H1 (cell line): ENCODE data around the gene SLC7A11. TPM values are rescaled to one million over a fixed set of nuclear protein-coding genes. Genes with fewer than 3 reads are reported as not detected.

Experiments used
- CTCF ChIA-PET: fragments of 300-600 bp; sonication (Branson Sonifier 250); formaldehyde crosslinking; loops from one replicate; lab custom pipeline; 2021; ENCODE audit not compliant: partially characterized antibody; lab: Charles Lee
- POLR2A ChIA-PET: fragments of 300-600 bp; sonication (Branson Sonifier 250); formaldehyde crosslinking; loops from one replicate; lab custom pipeline; 2021; ENCODE audit warnings: inconsistent platforms; ENCODE audit not compliant: partially characterized antibody; lab: Charles Lee
- DNase-seq, 2 experiments: peaks; one replicate each; pipeline versions ENCODE4 v3.0.0 to v3.0.0-alpha.2; 2010 to 2022; ENCODE audit warnings: low spot score in 2 of 2, low read depth in 1 of 2, mixed read lengths in 1 of 2
- FAIRE-seq: peaks from 2 replicates; lab custom pipeline; 2011; peaks lifted over from hg19 to GRCh38; lab: Jason Lieb, UNC
- H2AFZ ChIP-seq: 2 replicates; pipeline ENCODE4 v1.8.1; 2012; ENCODE audit warnings: low read length, inconsistent platforms
- H2AK5ac ChIP-seq: 2 replicates; pipeline ENCODE4 v1.6.1; 2013; ENCODE audit warnings: low read depth, low read length
- H2BK120ac ChIP-seq: replicated peaks from 2 replicates; pipeline ENCODE3; 2013; ENCODE audit warnings: low read depth, low read length, inconsistent platforms
- H2BK12ac ChIP-seq: 2 replicates; pipeline ENCODE4 v1.6.1; 2013; ENCODE audit warnings: low read depth, low read length
- H2BK15ac ChIP-seq: 2 replicates; pipeline ENCODE4 v1.6.1; 2013; ENCODE audit warnings: low read length
- H2BK20ac ChIP-seq: 2 replicates; pipeline ENCODE4 v1.6.1; 2013; ENCODE audit warnings: low read length
- H2BK5ac ChIP-seq: 2 replicates; pipeline ENCODE4 v1.6.1; 2013; ENCODE audit warnings: low read depth, low read length
- H3K14ac ChIP-seq: 2 replicates; pipeline ENCODE4 v1.6.1; 2013; ENCODE audit warnings: inconsistent platforms; ENCODE audit not compliant: insufficient read length
- H3K18ac ChIP-seq: 2 replicates; pipeline ENCODE4 v1.6.1; 2013; ENCODE audit warnings: low read length; ENCODE audit errors: extremely low read depth
- H3K23ac ChIP-seq: 2 replicates; pipeline ENCODE4 v1.6.1; 2013; ENCODE audit warnings: inconsistent platforms; ENCODE audit not compliant: insufficient read length
- H3K23me2 ChIP-seq: 2 replicates; pipeline ENCODE4 v1.6.1; 2013; ENCODE audit warnings: low read depth, low read length
- H3K27ac ChIP-seq: 2 replicates; pipeline ENCODE4 v1.6.1; 2011; ENCODE audit warnings: low read depth, low read length, inconsistent platforms
- H3K27me3 ChIP-seq, 4 experiments: replicated peaks in 1 of 4; 1 replicate in 1 of 4; 2 replicates in 3 of 4; pipeline versions ENCODE4 v1.6.1 to v1.8.1; 2011 to 2013; ENCODE audit warnings: low read length in 3 of 4, mild to moderate bottlenecking in 3 of 4, inconsistent platforms in 2 of 4, mixed read lengths in 2 of 4, moderate library complexity in 1 of 4; ENCODE audit not compliant: control insufficient read depth in 3 of 4, insufficient read depth in 3 of 4; ENCODE audit errors: extremely low read depth in 1 of 4
- H3K36me3 ChIP-seq, 4 experiments: 2 replicates each; pipeline versions ENCODE4 v1.6.1 to v1.8.1; 2011 to 2013; ENCODE audit warnings: mild to moderate bottlenecking in 4 of 4, low read length in 3 of 4, moderate library complexity in 2 of 4, control low read depth in 1 of 4, inconsistent platforms in 1 of 4; ENCODE audit not compliant: insufficient read depth in 4 of 4, control insufficient read depth in 2 of 4
- H3K4ac ChIP-seq: replicated peaks from 2 replicates; pipeline ENCODE3; 2013; ENCODE audit warnings: low read length, low read depth, mixed read lengths, inconsistent platforms; ENCODE audit not compliant: insufficient read length
- H3K4me1 ChIP-seq, 4 experiments: replicated peaks in 1 of 4; 1 replicate in 1 of 4; 2 replicates in 3 of 4; pipeline versions ENCODE4 v1.6.1 to v1.8.1; 2011 to 2013; ENCODE audit warnings: low read length in 3 of 4, inconsistent platforms in 2 of 4, mixed read lengths in 1 of 4; ENCODE audit not compliant: insufficient read depth in 4 of 4, control insufficient read depth in 3 of 4
- H3K4me2 ChIP-seq, 2 experiments: 2 replicates each; pipeline versions ENCODE4 v1.6.1 to v1.8.1; 2011 to 2013; ENCODE audit warnings: low read depth in 2 of 2, low read length in 2 of 2, control low read depth in 1 of 2, inconsistent platforms in 1 of 2, mild to moderate bottlenecking in 1 of 2; ENCODE audit not compliant: insufficient read depth in 1 of 2
- H3K4me3 ChIP-seq, 4 experiments: fragments of 200-600, 300-600 bp in 1 of 4; sonication (generic), shearing (Covaris generic), sonication (Bioruptor Twin) in 1 of 4; 2 replicates each; pipeline versions ENCODE4 v1.5.1 to v1.8.1; 2011 to 2016; ENCODE audit warnings: low read length in 4 of 4, low read depth in 3 of 4, control low read depth in 2 of 4, inconsistent platforms in 2 of 4, mild to moderate bottlenecking in 2 of 4, mixed read lengths in 1 of 4, moderate library complexity in 1 of 4; ENCODE audit not compliant: insufficient read depth in 2 of 4; ENCODE audit errors: extremely low read depth in 1 of 4
- H3K56ac ChIP-seq: replicated peaks from 2 replicates; pipeline ENCODE3; 2013; ENCODE audit warnings: low read depth, mild to moderate bottlenecking, mixed read lengths, low read length, inconsistent platforms; ENCODE audit not compliant: insufficient read length
- H3K79me1 ChIP-seq: 2 replicates; pipeline ENCODE4 v1.6.1; 2013; ENCODE audit warnings: low read depth, low read length, control low read depth
- H3K79me2 ChIP-seq, 2 experiments: 2 replicates each; pipeline versions ENCODE4 v1.6.1 to v1.8.1; 2012 to 2013; ENCODE audit warnings: low read length in 2 of 2, mild to moderate bottlenecking in 2 of 2, inconsistent platforms in 1 of 2; ENCODE audit not compliant: insufficient read depth in 2 of 2, control insufficient read depth in 1 of 2
- H3K9ac ChIP-seq, 4 experiments: replicated peaks in 1 of 4; 1 replicate in 1 of 4; 2 replicates in 3 of 4; pipeline versions ENCODE4 v1.6.1 to v1.8.1; 2011 to 2013; ENCODE audit warnings: low read depth in 3 of 4, low read length in 3 of 4, control low read depth in 2 of 4, mild to moderate bottlenecking in 2 of 4, moderate library complexity in 2 of 4, inconsistent platforms in 1 of 4; ENCODE audit errors: extremely low read depth in 1 of 4
- H3K9me3 ChIP-seq, 2 experiments: 2 replicates each; pipeline versions ENCODE4 v1.6.1 to v1.8.1; 2012 to 2013; ENCODE audit warnings: mild to moderate bottlenecking in 2 of 2, moderate library complexity in 2 of 2, control low read depth in 1 of 2, inconsistent platforms in 1 of 2, low read depth in 1 of 2, low read length in 1 of 2, mixed read lengths in 1 of 2; ENCODE audit not compliant: insufficient read depth in 2 of 2
- H4K20me1 ChIP-seq, 2 experiments: replicated peaks in 1 of 2; 2 replicates each; pipeline versions ENCODE3 to v1.8.1; 2011 to 2013; ENCODE audit warnings: inconsistent platforms in 2 of 2, low read length in 2 of 2, mild to moderate bottlenecking in 1 of 2; ENCODE audit not compliant: insufficient read depth in 2 of 2, control insufficient read depth in 1 of 2
- H4K5ac ChIP-seq: 2 replicates; pipeline ENCODE4 v1.6.1; 2013; ENCODE audit warnings: low read length, low read depth, mixed read lengths, inconsistent platforms; ENCODE audit not compliant: insufficient read length
- H4K8ac ChIP-seq: 2 replicates; pipeline ENCODE4 v1.8.0; 2013; ENCODE audit warnings: mild to moderate bottlenecking, moderate library complexity, low read length, inconsistent platforms; ENCODE audit not compliant: insufficient read depth; ENCODE audit errors: extremely low read depth
- H4K91ac ChIP-seq: replicated peaks from 2 replicates; pipeline ENCODE3; 2013; ENCODE audit warnings: low read length, mixed read lengths, inconsistent platforms; ENCODE audit not compliant: insufficient read length
- JUND ChIP-seq: IDR thresholded peaks from 2 replicates; pipeline ENCODE4 v1.6.1; 2011; ENCODE audit warnings: mild to moderate bottlenecking, improper control_type of control experiment, low read length
- PHF8 ChIP-seq: fragments of 200-600 bp; sonication (generic); conservative IDR thresholded peaks from 2 replicates; pipeline ENCODE4 v1.7.1; 2012; ENCODE audit warnings: low read depth, mild to moderate bottlenecking, inconsistent platforms, low read length, moderate library complexity
- WGBS, 2 experiments: shearing (Covaris generic) in 1 of 2; methylation state at CpG; one replicate each; pipeline versions ENCODE4 v1.1.6 to v1.1.7; 2013 to 2015; ENCODE audit warnings: low lambda C conversion rate in 2 of 2, mixed read lengths in 2 of 2, inconsistent platforms in 1 of 2, low coverage in 1 of 2, missing lambda C conversion rate in 1 of 2; ENCODE audit not compliant: insufficient replicate concordance in 2 of 2, insufficient coverage in 1 of 2, insufficient read length in 1 of 2; ENCODE audit errors: extremely low coverage in 1 of 2, missing lambda C conversion rate in 1 of 2; 5-methylcytosine and 5-hydroxymethylcytosine counted together
- polyA plus RNA-seq, 7 experiments: library from polyadenylated mRNA; depleted of rRNA in 3 of 7; stranded (reverse) in 5 of 7; unstranded in 2 of 7; fragments of >200 nt in 5 of 7; fragments of 200-250 nt in 2 of 7; gene quantifications; 1 replicate in 5 of 7; 2 replicates in 1 of 7; 4 replicates in 1 of 7; pipeline versions ENCODE4 v1.2.1 to v1.2.3, GENCODE V29; 2011 to 2013; ENCODE audit warnings: missing spikeins in 2 of 7, mixed read lengths in 2 of 7
- total RNA-seq: library from RNA; stranded (reverse); fragmentation: NEBNext Ultra II Directional; extraction: Animal tissue kit (Norgen Biotek cat#: 25700); gene quantifications from 2 replicates; pipeline ENCODE4 v1.2.1, GENCODE V29; 2021

SLC7A11 gene
- total and polyA plus RNA-seq, 2 of the 8 experiments (the other 6 are each of a cell fraction or from before 2014, with no cell fraction given), result 6.6 to 17.0 TPM

- Histone ChIP-seq H3K4me2 (0 out of 4 replicates have a peak overlapping the region, but pooled peaks of 1 of the 2 experiments have one; percentile 87), H3K36me3 (peaks cover 0 to 3% (median 0%) of the 10 kb centered on the region in 4 experiments; a peak in 1 of 8 replicates), H2BK15ac (no peak overlapping the region), H3K4ac (no peak overlapping the region), H3K27me3 (no peaks in the 10 kb centered on the region), H3K18ac (no peak overlapping the region), H2AFZ (peak overlapping the region; percentile 96), H2BK120ac (peak overlapping the region; percentile 30), H4K91ac (peak overlapping the region; percentile 44), H3K4me1 (peaks cover 0 to 7% (median 2%) of the 10 kb centered on the region in 4 experiments; a peak in 2 of 7 replicates), H3K23ac (no peak overlapping the region), H4K20me1 (no peaks in the 10 kb centered on the region), H3K79me2 (peaks cover 0 to 37% of the 10 kb centered on the region in 2 experiments; a peak in 2 of 4 replicates), H2AK5ac (no peak overlapping the region), H4K8ac (no peak overlapping the region), H3K9me3 (no peaks in the 10 kb centered on the region), H3K23me2 (peaks cover 5% of the 10 kb centered on the region), H3K9ac (no peak overlapping the region), H3K4me3 (peak overlapping the region in 1 of 4 experiments; percentile 73; a peak in 1 of 8 replicates), H2BK5ac (peak overlapping the region; percentile 57; the same call in 1 of the 2 replicates), H3K79me1 (no peaks in the 10 kb centered on the region; the same call in 1 of the 2 replicates), H3K27ac (no peak overlapping the region), H2BK20ac (no peak overlapping the region), H2BK12ac (peak overlapping the region; percentile 41), H3K14ac (no peak overlapping the region), H4K5ac (peak overlapping the region; percentile 50), H3K56ac (no peak overlapping the region)
- no peak for TF ChIP-seq JUND
- no peak for TF ChIP-seq PHF8
- FAIRE-seq (no peak), DNase-seq (no peak)
- 73% methylated on average over 3 of the region's 3 CpGs; no CpG with 5 or more reads in 1 of the 2 experiments for WGBS, 2 experiments
- ChIA-PET POLR2A (interaction anchor here (0.6 to 8.7 kb wide), 10 partner anchors 9 to 244 kb away, joined by 3 to 90 read pairs (median 5); no protein-coding TSS in a partner anchor), CTCF (interaction anchor here (0.7 to 2.0 kb wide), 5 partner anchors 51 to 316 kb away, joined by 4 to 7 read pairs (median 5); no protein-coding TSS in a partner anchor)
Observed at GRCh38 chr4:138243369-138243768, 1.2 kb upstream of the SLC7A11 start.
